Hematopoietic multipotent progenitor cell treated with erythropoietin and hydrocortisone succinate and interleukin-3 and kit ligand, for 6 days (in vitro differentiated cells): ENCODE data around the gene SLC1A3.

ENCODE experiments used
- DNase-seq: peaks from one replicate; pipeline ENCODE4 v3.0.0-alpha.2; 2015

Gene SLC1A3

GRCh38 chr5:36658038-36658756 is 51.8 kb downstream of the SLC1A3 start:
- no peak for DNase-seq

DNA sequence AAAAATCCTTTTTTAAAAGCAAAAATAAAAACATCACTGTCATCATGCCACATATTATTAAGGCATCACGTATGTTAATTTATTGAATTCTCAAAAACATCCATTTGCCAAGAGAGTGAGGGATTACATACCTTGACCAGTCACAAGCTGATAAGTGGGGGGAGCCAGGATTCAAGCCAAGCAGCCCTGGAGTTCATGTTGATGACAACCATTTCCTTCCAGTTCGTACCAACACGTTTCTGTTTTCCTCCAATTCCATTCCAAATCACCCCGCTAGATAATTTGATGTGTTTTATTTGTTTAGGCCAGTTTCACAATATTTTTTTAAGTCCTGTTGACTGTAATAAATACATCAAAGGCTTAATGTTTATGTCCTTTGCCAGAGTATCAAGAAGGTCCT is 53.0 kb downstream of the SLC1A3 start:
- DNase-seq, result no peak

GRCh38 chr5:36660397-36661049 is 54.1 kb downstream of the SLC1A3 start:
- no peak for DNase-seq

DNA sequence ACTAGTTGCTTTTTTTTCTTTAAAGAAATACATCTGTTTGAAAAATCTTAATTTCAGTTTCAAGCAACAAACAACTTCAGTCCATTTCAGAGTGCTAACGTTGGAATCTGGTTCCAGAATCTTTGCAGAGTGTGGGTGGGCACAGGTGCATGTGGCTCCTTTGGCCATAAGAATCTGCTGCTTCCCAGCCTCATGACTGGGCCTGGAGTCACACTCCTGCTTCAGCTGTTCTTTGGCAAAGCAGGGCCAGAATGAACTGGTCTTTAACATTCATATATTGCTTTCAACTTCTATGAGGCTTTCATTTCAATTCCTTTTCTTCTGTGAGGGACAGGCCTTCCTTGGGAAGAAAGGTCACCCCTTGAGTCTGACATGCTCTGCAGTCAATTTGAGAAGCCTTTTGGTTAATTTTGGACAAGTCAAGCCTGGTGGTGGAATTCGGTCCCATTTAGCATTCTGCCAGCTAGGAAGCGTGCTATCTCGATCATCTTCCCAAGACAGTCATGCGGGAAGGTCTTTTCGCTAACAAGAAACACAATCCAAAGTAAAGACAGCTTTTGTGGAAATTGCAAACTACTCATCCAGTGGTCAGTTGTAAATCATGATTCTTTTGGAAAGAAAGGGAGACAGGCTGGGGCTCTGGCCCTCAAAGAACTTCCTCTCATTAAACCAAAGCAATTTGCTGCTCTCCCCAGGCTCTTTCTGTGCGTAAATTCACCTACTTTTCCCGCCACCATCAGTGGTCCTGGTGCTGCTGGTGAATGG is 55.2 kb downstream of the SLC1A3 start:
- DNase-seq, result no peak

DNA sequence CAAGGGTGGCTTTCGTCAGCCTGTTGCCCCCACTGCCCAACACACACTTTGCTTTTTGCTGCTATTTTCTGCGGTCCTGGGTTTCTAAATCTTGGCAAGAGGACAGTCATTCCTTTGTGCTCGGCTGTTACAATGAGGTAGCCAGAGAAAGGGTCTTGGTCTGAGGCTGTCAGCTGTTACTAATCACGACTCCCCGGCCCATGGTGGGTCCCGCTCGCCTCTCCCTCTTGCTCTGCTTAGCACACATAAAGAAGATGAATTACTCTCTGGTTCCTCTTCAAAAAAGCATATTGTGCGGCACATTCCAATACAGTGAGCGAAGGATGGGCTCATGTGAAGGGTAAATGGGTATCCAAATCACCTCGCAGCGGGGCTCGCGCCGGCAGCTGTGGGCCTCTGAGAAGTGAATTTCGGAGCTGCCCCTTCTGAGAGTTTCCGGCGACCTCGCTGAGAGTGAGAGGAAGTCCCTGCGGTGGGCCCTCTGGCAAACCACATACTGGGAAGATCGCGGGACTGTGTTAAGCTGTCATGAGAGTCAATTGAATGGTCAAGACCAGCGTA is 56.0 kb downstream of the SLC1A3 start:
- DNase-seq, result no peak

- DNase-seq, result no peak
These were observed 58.4 kb downstream of the SLC1A3 start for GRCh38 chr5:36664766-36665165.

GRCh38 chr5:36665628-36666027 is 59.2 kb downstream of the SLC1A3 start:
- no peak for DNase-seq

GRCh38 chr5:36666274-36666673 is 59.9 kb downstream of the SLC1A3 start:
- DNase-seq, result no peak

GRCh38 chr5:36666986-36667385 is 60.6 kb downstream of the SLC1A3 start:
- no peak for DNase-seq

- no peak for DNase-seq
These were observed 61.4 kb downstream of the SLC1A3 start for GRCh38 chr5:36667824-36668223.

DNA sequence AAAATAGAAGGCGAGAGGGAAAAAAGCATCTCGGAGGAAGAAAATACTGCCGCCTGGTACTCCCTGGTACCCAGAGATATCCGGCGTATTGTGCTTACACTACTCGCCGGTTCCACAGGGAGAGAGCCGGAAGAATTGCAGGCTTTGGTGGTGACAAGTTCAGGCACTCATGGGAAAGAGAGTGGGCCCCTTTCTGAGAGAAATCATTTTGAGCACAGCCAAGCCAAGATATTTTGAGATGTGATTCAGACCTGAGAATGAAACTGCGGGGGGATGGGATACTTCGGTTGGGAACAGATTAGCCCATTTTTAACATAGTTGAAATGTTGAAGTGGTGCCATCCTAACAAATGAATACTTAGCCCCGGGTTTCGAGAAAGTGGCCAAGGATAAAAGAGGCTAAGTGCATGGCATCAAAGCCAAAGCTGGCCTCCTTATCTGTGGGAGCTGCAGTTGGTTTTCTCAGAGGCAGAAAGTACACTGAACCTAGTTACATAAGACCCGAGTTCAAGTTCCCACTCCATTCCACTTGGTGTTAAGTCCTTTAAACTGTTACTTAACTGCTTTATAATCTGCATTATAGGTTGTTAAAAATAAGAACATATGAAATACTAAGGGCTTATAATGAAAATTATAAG is 62.7 kb downstream of the SLC1A3 start:
- DNase-seq, result no peak

- no peak for DNase-seq
These were observed 64.1 kb downstream of the SLC1A3 start for GRCh38 chr5:36670548-36670947.

- no peak for DNase-seq
These were observed 68.9 kb downstream of the SLC1A3 start for GRCh38 chr5:36675282-36675681.

DNA sequence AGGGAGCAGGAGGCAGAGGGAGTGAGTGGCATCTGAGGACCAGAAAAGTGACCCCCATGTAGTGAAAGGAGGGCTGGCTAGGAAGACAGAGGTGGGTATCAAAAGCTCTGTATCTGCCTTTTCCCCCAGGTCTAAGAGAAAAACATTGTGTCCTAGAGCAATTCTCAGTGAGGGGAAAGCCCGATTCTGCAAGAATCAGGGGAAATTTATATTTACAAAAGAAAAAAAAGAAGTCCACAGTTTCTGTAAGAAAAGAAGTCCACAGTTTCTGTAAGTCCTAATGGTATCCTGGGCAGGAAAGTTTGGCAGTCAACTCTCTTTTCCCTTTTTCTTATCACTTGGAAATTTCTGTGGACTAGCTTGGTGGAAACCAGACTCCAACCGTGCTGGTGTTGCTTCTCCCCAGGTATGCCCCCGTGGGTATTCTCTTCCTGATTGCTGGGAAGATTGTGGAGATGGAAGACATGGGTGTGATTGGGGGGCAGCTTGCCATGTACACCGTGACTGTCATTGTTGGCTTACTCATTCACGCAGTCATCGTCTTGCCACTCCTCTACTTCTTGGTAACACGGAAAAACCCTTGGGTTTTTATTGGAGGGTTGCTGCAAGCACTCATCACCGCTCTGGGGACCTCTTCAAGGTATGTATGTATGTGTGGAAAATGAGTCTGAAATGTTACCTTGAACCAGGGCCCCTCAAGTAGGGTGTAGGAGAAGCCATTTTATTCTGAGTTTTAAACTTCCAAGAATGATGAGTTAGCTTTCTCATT is 73.0 kb downstream of the SLC1A3 start:
- DNase-seq, result no peak

- no peak for DNase-seq
These were observed 73.7 kb downstream of the SLC1A3 start for GRCh38 chr5:36680066-36680465.

- DNase-seq, result peak; percentile 19
These were observed 75.3 kb downstream of the SLC1A3 start for GRCh38 chr5:36681711-36682110.

DNA sequence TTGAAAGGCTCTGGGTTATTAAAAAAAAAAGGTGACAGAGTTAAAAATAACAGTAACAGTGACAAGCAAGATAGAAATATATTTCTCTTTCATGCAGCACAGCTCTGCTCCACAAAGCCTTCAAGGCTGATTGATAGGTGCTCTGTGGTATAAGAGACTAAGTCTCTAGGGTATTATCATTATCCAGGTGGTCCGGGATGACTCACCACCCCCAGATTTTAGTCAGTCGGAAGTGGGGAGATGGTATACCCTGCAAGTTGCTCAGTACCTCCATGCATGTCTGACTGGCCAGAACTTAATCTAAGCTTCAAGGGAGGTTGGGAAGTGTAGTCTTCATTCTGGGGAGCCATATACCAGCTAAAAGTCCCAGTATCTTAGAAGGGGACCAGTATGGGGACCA is 76.1 kb downstream of the SLC1A3 start:
- no peak for DNase-seq

DNA sequence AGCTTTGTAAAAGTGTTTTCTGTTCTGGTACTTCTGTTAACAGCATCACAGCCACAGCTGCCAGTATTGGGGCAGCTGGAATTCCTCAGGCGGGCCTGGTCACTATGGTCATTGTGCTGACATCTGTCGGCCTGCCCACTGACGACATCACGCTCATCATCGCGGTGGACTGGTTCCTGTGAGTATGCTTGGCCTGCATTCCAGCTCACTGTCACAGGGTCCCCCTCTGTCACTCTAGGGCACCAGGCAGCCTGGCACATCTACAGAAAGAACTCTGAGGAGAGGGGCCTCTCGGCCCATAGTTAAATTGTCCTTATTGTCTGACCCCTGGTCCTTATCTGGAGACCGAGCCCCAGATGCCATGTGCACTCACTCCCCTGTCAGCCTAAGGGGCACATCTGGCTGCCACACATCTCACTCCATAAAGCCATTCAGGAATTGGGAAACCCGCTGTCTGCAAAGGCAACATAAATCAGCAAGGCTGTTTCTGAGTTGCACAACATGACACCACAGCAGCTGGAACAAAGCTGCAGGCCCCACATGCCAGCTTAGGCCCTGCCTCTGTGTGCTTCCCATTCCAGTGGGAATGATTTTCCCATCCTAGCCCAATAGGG is 77.5 kb downstream of the SLC1A3 start:
- DNase-seq, result peak; percentile 26

DNA sequence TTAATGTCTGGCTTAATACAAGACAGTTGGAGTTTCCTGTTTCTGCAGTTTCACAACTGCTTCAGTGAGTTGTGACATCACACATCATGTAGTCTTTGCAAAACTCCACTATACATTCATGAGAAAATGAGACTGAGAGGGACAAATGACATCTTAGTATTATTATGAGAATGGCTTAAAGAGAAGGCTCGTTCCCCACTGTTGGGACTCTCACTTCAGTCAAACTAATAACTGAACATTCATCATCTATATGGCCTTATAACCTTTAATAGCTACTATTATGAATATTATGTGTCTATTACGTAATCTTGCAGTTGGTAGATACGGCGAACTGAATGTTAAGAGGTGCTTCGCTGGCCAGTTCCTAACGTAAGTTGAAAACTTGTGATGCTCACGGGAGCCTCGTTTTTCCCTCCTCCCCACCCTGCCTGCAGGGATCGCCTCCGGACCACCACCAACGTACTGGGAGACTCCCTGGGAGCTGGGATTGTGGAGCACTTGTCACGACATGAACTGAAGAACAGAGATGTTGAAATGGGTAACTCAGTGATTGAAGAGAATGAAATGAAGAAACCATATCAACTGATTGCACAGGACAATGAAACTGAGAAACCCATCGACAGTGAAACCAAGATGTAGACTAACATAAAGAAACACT is 79.4 kb downstream of the SLC1A3 start:
- DNase-seq, result peak; percentile 73

- no peak for DNase-seq
These were observed 80.5 kb downstream of the SLC1A3 start for GRCh38 chr5:36686881-36687280.

- peak; percentile 69 for DNase-seq
These were observed 82.3 kb downstream of the SLC1A3 start for GRCh38 chr5:36688722-36689121.
